ENCODE results near the gene ACTL10.
"Not testable (repeated sequence)": the region's sequence is repeated elsewhere in the genome, so short reads cannot be mapped to it uniquely, and the experiment has no call there.

ACTL10 gene

GRCh38 chr20:33666293-33667244 lies at the start of gene ACTL10:
ACTL10 (plus strand) TSS chr20:33666943; CDS start chr20:33667498, 555 bp downstream.
- peak; percentile 79 for DNase-seq

GRCh38 chr20:33621717-33622400 lies 44.9 kb upstream of the ACTL10 start:
- DNase-seq = no peak

DNA sequence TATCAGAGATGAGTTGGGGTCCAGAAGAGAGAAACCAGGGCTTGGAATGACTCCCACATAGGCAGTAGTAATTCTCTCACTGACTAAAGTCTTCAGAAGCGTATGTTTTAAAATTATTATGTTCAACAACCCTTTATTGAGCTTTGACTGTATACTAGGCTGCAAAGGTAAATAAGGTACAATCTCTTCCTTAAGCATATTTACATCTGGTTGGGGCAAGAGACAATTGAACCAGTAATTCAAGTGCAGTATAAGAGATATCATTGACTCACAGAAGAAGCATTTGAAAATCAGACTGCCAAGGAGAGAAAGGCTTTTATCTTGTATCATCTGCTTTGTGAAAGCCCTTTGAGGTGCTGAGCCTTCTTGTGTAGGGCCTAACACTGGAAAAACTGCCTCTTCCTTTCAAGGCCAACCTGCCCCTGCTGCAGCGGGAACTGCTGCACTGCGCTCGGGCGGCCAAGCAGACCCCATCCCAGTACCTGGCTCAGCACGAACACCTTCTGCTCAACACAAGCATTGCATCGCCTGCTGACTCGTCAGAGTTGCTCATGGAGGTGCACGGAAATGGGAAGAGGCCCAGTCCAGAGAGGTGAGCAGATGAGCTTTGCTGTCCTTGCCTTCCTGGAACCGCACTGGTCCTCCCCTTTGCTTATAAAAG lies 43.9 kb upstream of the ACTL10 start:
- DNase-seq = no peak

GRCh38 chr20:33624399-33624798 lies 42.3 kb upstream of the ACTL10 start:
- peak; percentile 8 for DNase-seq

- DNase-seq = no peak
Measured at GRCh38 chr20:33626190-33626589, 40.6 kb upstream of the ACTL10 start.

GRCh38 chr20:33627577-33628216 lies 39.0 kb upstream of the ACTL10 start:
- DNase-seq = no peak

DNA sequence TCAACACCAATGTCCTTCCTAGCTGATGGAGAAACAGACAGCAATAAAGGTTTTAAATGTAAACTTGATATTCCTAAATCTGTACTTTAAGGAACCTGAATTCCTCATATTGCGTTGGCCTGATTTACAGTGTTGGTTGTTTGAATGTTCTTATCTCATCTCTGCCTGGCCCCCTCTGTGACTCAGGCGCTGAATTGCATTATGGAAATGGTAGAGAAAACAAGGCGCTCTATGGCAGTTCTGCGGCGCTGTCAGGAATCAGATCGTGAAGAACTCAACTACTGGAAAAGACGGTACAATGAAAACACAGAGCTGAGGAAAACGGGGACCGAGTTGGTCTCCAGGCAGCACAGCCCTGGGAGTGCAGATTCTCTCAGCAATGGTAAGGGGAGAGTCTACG lies 37.2 kb upstream of the ACTL10 start:
- DNase-seq = no peak

GRCh38 chr20:33629979-33630378 lies 36.8 kb upstream of the ACTL10 start:
- no peak for DNase-seq

GRCh38 chr20:33630507-33630906 lies 36.2 kb upstream of the ACTL10 start:
- DNase-seq = no peak

DNA sequence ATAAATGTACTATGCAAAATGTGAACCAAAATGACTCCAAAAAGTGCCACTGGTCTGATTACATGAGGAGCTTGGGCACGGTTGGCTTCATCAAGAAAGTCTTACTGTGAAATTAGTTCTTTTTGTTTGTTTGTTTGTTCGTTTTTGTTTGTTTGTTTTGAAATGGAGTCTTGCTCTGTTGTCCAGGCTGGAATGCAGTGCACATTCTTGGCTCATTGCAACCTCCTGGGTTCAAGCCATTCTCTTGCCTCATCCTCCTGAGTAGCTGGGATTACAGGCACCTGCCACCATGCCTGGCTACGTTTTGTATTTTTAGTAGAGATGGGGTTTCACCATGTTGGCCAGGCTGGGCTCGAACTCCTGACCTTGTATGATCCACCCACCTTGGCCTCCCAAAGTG lies 34.8 kb upstream of the ACTL10 start:
- not testable (repeated sequence) for DNase-seq

DNA sequence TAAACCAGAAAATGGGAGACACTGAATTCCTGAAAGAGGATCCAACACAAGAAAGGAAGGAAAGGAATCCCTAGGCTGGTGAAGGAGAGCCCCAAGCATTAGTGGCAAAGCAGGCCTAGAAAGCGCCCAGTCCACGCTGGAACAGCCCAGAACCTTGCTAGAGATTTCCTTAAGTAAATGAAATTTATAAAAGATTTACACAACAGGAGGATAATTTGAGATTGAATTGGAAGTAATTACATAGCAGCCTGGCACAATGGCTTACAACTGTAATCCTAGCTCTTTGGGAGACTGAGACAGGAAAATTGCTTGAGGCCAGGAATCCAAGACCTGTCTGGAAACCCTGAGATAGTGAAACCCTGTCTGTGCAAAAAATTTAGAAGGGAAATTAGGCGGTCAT lies 31.4 kb upstream of the ACTL10 start:
- no peak for DNase-seq

DNA sequence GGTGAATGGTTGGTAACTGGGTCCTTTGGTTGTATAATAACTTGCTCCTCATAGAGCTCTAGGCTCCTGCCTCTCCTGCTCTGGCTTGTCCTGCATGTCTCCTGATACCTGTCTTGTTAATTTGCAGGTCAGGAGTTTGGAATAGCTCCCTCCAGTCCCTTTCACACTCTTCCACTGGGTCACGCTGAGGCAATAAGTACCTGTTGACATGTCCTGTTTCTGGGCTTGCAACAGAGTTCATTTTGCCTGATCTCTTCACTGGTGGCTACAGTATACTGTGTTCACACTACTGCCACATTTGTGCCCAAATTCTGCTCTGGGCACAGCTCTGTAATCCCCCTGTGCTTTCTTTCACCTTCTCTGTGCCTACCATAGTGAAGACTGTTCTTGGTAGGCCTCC lies 30.0 kb upstream of the ACTL10 start:
- no peak for DNase-seq

- no peak for DNase-seq
Measured at GRCh38 chr20:33640287-33640686, 26.5 kb upstream of the ACTL10 start.

GRCh38 chr20:33644313-33645071 lies 22.3 kb upstream of the ACTL10 start:
- DNase-seq = no peak

GRCh38 chr20:33645072-33645358 lies 21.7 kb upstream of the ACTL10 start:
- no peak for DNase-seq

DNA sequence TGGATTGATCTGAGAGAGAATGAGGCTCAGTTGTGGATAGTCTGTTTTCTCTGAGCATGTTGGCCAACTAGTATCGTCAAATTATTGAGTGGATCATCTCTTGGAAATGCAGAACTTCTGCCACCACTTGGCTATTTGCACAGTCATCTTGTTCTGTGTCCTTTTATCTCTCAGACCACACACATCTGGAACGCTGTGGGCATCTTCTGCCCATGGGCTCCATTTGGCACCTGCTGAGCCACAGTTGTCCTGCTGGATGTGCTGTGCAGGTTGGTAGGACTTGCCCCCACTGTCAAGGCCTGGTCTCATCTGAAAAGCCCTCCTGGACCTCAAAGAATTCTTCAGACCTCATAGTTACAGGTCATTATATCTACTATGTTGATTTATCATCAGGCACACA lies 21.3 kb upstream of the ACTL10 start:
- DNase-seq = no peak

DNA sequence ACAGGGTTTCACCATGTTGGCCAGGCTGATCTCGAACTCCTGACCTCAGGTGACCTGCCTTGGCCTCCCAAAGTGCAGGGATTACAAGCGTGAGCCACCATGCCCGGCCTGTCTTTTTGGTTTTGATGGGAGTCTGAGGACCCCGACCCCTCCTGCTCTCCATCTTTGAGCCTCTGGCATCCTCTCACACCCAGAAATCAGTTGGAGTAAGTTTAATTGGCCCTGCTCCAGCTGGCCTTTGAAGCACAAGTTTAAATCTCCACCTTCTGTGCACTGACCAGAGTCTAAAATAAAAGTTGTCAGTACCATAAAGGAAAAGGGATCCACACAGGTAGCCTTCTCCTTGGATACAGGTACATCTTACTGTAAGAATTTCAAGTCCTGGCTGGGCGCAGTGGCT lies 20.6 kb upstream of the ACTL10 start:
- no peak for DNase-seq

GRCh38 chr20:33646959-33647602 lies 19.7 kb upstream of the ACTL10 start:
- not testable (repeated sequence) for DNase-seq

GRCh38 chr20:33647603-33648395 lies 18.9 kb upstream of the ACTL10 start:
- DNase-seq = no peak

- no peak for DNase-seq
Measured at GRCh38 chr20:33648396-33649004, 18.2 kb upstream of the ACTL10 start.

Measured in activated gamma-delta T cell treated with Interleukin-2 at 50 U/mL for 16 hours (primary cell).